HG02970 (cell line): ENCODE results near the gene TPRX1.
"Not testable (repeated sequence)": the region's sequence is repeated elsewhere in the genome, so short reads cannot be mapped to it uniquely, and the experiment has no call there.

Experiments
- ATAC-seq: cut with Tn5 transposase; IDR thresholded peaks from one replicate; pipeline ENCODE4 v1.9.1; 2021; ENCODE audit warnings: mild to moderate bottlenecking, moderate library complexity, moderate number of reproducible peaks; ENCODE audit not compliant: unreplicated experiment, low FRiP score

TPRX1 gene, protein sequence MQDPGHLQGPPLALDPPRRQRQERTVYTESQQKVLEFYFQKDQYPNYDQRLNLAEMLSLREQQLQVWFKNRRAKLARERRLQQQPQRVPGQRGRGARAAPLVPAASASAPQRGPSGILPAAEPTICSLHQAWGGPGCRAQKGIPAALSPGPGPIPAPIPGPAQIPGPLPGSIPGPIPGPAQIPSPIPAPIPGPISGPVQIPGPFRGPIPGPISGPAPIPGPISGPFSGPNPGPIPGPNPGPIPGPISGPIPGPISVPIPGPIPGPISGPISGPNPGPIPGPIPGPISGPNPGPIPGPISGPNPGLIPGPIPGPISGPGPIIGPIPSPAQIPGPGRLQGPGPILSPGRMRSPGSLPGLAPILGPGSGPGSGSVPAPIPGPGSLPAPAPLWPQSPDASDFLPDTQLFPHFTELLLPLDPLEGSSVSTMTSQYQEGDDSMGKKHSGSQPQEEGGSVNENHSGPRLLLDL

DNA sequence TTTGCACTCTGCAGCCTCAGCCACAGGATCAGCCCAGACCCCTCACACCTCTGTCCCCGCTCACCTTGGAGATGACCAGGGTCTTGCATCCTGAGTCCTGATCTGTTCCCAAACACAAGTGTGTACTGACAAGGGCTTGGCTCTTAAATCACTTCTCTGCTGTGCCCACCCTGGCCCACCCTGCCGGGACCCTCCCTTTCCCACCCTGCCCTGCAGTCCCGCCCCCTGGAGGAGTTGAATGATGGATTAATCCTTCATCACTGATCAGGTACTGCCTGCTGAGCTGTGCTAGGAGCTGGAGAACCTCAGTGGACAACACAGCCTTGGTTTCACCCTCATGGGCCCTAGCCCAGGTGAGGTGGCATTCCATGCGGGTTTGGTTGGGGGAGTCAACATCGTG, at the start of gene TPRX1:
TSS of gene TPRX1 (minus strand) at position 101 of the 400 bp plus-strand sequence. CDS start at position 89, 12 bp downstream.
- ATAC-seq: not testable (repeated sequence)

DNA sequence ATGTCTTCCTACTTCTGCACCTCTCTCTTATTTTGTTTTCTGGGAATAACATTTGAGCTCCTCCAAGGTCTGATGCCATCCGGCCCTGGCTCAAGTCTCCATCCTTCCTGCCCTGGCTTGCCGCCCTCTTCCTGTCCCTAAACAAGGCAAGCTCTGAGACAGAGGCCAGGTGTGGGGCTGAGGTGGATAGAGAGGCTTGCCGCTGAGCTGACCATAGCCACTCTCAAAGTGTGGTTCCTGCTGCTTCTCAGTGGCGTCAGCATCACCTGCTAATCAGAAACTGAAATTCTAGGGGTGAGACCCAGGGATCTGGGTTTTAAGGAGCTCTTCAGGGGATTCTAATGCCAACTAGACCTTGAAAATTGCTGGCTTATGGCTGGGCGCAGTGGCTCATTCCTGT, 48.7 kb upstream of the TPRX1 start:
- no peak for ATAC-seq

DNA sequence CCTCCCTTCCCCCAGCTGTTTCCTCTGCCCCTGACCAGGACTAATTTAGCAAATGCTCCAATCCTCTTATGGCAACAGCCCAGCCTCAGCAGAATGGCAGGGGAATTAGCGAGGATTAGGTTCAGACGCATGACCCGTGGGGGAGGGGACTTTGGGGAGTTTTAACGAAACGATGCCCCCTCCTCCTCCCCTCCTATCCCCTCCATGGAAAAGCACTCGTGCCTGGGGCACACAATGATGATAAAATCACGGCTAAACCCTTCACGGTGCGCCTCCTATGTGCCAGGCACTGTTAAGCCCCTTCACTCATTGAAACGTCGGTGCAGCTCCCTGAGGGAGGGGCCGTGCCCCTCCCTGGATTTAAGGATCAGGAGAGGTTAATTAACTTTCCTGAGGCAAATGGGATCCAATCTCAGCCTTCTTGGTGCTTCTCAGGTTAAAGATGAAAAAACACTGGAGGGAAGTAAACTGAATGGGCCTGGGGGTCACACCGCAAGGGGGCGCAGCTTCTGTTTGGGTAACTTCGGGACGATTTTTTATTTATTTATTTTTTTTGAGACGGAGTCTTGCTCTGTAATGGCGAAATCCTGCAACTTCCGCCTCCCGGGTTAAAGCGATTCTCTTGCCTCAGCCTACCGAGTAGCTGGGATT, 44.6 kb upstream of the TPRX1 start:
- ATAC-seq: no peak

DNA sequence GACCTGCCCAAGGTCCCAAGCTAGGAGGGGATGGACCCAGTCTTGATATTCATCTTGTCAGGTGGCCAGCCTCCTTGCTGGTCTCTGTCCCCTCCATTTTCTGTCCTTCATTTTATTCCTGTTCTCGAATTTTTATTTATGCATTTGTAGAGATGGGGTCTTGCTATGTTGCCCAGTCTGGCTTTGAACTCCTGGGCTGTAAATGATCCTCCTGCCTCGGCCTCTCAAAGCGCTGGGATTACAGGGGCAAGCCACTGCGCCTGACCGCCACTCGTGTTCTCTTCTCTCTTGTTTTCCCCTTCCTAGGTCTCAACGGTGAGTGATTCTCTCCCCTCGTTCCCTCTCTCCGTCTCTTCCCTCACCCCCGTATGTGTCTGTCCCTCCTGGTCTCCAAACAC, 44.1 kb upstream of the TPRX1 start:
- no peak for ATAC-seq

DNA sequence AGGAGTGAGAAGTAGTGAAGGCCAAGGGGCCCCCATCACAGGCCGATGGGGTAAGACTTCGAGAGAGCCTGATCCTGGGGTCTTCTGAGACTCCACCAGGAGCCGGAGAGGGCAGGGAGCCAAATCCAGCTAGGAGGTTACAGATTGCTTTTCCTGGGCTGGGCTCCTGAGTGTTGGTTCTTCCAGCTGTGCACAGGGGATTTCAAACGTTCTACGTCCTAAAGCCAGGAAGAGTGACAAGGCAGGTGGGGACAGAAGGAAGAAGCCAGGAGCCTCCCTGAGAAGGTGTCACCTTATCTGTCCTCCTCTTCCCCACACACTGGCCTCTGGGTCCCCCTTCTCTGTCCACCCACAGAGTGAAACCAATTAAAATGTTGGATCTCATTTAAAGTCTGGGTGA, 38.6 kb upstream of the TPRX1 start:
- ATAC-seq: no peak

DNA sequence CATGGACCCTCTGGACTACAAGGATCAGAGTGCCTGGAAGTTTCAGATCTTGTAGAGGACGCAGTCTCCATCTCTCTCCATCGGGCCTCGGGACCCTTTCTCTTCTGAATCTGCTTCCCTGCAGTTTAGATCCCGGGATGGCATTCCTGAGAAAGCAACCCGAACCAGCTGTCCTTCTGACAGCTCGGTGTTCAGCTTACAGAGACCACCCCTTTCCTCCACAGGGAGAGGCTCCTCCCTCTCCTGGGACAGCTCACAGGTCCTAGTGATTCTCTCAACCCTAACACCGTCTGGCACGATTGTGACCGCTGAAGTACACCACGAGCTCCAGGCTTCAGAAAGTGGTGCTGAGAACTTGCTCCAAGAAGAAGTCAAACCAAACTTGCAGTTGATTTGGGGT, 35.6 kb upstream of the TPRX1 start:
- ATAC-seq: no peak

DNA sequence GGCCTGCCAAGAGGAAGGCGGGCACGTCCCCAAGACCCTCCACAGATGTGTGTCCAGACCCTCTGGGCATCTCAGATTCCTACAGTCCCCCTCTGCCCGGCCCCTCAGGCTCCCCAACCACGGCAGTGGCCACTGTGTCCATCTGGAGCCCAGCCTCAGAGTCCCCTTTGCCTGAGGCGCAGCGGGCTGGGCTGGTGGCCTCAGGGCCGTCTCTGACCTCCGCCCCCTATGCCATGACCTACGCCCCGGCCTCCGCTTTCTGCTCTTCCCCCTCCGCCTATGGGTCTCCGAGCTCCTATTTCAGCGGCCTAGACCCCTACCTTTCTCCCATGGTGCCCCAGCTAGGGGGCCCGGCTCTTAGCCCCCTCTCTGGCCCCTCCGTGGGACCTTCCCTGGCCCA, 35.1 kb upstream of the TPRX1 start:
- no peak for ATAC-seq

DNA sequence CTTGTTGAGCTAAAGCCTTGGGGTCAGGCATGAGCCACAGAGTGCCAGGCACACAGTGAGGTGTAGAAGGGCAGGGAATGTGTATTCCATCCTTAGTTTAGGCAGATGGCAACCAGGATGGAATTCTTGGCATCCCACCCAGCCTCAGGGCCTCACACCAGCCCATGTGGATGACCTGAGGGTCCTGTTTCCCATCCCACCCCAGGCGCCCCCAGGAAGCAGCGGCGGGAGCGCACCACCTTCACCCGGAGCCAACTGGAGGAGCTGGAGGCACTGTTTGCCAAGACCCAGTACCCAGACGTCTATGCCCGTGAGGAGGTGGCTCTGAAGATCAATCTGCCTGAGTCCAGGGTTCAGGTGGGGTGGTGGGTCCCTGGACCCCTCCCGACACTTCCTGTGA, 31.7 kb upstream of the TPRX1 start:
- ATAC-seq: no peak

DNA sequence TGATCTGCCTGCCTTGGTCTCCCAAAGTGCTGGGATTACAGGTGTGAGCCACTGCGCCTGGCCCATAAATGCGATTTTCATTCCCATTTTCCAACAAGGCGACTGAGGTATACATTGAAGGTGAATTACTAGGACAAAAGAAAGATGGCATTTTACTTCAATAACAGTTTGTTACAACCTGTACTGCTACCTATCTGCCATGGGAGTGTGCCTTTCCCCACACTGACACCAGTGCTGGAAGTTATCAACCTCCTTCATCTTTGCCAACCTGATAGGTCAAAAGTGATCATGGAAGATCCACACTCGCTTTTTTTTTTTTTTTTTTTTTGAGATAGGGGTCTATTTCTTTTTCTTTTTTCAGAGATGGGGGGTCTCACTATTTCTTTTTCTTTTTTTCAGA, 28.4 kb upstream of the TPRX1 start:
- no peak for ATAC-seq

DNA sequence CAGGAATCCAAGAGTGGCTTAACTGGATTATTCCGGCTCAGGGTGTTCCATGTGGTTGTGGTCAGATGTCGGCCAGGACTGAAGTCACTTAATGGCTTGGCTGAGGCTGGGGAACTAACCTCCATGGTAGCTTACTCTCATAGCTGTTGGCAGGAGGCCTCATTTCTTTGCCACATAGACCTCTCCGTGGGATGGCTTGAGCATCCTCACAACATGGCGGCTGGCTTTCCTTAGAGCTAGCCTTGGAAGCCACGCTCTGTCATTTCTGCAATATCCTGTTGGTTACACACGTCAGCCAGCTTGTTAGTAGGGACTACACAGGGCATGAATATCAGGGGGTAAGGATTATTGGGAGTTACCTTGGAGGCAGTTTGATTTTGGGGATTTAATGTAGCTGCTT, 22.4 kb upstream of the TPRX1 start:
- no peak for ATAC-seq

DNA sequence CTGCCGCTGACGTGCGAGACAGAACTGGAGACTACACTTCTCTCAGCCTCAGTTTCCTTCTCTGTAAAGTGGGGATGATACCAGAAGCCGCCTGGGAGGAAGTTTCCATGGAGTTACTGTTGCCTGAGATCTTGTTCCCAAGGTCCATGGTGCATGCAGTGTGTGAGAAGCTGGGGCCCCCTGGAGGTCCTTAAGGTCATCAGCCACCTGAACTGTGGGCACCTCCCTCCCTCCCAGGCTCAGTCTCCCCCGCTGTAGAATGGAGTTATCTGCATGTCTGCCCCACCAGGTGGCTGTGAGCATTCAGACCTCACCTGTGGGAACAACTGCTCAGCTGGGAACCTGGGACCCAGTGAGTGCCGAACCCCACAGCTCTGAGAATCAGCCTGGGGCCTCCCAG, 20.0 kb upstream of the TPRX1 start:
- no peak for ATAC-seq

DNA sequence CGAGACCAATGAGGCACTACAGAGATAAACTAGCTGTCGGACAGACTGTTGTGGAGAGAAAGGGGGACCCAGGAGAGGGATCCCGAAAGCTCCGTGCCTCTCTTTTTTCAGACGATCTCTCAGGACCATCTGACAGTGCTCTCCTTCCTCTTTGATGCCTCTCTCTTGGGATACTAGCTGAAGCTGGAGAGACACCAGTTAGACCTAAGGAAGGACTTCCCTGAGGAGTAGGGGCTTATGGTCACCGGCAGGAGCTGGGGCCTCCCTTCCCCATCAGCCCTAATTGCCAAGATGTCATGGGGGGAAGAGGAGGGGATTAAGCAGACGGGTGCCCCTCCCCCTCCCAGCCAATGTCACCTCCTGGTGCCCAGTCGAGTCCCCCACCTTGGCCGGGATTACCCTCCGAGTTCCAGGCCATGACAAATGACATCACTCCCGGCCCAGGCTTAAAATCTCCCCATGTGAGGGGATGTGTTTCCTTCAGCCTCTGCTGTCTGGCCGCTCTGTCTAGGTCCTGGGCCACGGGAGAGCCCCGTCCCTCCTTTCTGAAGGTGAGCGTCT, 17.2 kb upstream of the TPRX1 start, which contains the start of gene CRX:
TSS of gene CRX (plus strand) at position 478 of the 561 bp plus-strand sequence. CDS start 12,507 bp downstream, outside the sequence.
- ATAC-seq: no peak

DNA sequence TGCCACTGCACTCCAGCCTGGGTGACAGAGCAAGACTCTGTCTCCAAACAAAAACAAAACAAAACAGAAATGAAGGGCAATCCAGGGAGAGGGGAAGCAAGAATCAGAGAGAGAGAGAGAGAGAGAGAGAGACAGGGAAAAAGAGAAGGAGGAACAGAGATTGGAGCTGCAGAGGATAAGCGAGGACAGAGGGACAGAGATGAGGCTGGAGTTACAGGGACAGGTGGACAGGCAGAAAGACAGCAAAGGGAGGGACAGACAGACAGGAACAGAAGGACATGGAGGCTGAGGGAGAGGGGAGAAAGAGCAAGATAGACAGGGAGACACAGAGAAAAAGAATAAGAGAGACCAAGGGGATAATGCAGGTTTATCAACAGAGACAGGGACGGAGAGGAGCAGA, 16.1 kb upstream of the TPRX1 start:
- no peak for ATAC-seq

DNA sequence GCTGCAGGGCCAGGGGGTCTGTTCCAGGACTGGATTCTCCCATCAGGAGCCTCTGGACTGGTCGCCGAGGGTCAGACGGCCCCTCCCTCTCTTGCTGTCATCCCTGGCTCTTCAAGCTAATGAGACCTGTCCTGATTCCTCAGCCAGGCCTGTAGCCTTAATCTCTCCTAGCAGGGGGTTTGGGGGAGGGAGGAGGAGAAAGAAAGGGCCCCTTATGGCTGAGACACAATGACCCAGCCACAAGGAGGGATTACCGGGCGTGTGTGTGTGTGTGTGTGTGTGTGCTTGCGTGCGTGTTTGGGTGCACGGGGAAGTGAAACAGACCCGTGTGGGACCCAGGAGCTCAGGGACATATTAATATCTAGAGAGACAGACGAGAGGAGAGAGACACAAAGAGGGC, 15.5 kb upstream of the TPRX1 start:
- ATAC-seq: no peak

DNA sequence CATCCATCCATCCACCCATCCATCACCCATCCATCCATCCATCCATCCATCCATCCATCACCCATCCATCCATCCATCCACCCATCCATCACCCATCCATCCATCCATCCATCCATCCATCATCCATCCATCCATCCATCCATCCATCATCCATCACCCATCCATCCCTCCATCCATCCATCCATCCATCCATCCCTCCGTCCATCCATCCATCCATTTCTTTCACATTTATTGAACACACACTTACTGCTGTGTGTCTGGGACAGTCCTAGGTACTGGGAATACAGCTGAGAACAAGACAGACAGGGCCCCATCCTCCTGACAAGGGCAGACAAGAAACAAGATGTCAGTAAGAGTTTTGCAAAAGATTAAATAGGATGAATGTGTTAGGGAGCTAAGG, 13.9 kb upstream of the TPRX1 start:
- ATAC-seq: not testable (repeated sequence)

DNA sequence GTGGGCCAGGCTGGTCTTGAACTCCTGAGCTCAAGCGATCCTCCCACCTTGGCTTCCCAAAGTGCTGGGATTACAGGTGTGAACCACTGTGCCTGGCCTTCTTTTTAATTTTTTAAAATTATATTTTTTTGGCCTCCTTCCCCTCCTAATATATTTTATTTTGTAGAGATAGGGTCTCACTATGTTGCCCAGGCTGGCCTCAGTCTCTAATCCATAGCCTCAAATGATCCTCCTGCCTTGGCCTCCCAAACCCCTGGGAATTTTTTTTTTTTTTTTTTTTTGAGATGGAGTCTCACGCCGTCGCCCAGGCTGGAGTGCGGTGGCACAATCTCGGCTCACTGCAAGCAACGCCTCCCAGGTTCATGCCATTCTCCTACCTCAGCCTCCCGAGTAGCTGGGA, 11.9 kb upstream of the TPRX1 start:
- not testable (repeated sequence) for ATAC-seq

DNA sequence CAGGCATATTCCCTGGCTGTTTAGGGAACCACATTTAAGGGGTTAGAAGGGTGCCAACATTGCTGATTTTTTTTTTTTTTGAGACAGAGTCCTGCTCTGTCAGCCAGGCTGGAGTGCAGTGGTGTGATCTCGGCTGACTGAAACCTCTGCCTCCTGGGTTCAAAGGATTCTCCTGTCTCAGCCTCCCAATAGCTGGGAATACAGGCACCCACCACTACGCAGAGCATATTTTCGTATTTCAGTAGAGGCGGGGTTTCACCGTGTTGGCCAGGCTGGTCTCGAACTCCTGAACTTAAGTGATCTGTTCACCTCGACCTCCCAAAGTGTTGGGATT, 9.6 kb upstream of the TPRX1 start:
- no peak for ATAC-seq

DNA sequence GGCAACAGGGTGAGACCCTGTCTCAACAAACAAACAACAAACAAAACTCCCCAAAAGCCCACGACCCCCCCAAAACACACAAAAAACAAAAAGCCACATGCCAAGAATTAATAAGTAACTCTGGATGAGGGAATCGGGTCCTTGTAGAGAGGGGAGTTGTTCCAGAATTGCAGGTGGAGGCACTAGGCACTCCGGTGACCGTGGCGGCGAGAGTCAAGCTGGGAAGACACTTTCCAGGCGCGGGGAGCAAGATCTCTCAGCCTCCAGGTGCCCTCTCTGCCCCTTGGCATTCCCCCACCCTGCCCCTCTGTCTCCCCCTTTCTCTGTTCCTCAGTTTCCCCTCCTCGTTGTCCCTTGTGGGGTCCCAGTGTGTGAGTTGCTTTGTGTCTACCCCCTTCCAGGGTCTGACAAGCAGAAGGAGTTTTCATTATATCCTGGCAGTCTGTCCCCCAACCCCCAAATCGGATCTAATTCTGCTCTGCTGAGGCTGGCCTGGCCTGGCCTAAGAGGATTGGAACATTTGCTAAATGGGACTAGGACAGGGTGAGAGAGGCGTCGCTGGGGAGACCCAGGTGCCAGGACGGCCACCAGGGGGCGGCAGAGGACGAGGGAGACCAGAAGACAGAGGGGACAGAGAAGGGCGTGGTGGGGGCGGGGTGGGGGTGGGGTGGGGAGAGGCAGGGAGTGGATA, 9.1 kb upstream of the TPRX1 start:
- no peak for ATAC-seq

DNA sequence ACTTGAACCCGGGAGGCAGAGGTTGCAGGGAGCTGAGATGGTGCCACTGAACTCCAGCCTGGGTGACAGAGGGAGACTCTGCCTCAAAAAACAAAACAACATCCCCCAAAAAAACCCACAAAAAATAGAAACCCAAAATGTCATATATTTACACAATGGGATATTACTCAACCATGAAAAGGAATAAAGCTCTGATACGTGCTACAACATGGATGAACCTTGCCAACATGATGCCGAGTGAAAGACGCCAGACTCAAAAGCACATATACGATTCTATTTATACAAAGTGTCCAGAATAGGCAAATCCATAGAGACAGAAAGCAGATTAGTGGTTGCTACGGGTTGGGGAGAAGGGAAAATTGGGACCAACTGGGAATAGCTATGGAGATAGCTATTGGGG, 2.1 kb upstream of the TPRX1 start:
- ATAC-seq: no peak

DNA sequence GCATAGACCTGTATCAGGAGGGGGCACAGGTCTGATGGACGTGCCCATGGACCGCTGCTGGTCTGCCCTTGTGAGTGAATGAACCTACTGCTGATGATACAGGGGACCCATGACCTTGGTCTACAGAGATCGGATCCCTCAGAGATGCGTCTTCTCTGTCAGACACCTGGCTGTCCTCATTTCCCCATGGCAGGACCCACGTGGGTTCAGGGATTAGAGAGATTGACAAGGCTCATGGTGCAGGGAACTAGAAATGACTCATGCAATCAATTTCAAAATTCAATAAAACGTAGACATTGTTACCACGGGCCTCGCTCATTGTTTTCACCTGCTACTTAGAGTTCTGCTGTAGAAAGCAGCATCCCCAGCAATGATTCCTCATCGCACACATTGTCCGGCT, 962 bp upstream of the TPRX1 start:
- ATAC-seq: no peak

DNA sequence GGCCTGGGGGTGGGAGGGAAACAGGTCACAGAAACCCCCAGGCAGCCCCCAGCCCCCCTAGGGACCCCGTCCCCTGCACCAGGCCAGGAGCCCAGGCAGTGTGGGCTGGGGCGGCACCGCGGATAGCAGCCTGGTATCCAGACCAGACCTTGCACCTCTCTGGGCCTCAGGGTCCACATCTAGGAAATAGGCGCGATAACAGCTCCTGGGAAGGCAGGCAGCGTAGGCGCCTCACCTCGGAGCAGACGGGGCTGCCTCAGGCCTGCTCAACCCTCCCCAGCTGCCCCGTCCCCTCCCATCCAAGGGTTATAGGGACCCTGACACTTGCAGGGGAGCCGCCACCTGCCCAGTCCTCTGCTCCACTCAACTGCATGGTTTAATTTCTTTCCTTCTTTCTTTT, 680 bp downstream of the TPRX1 start:
- not testable (repeated sequence) for ATAC-seq
